Stimulated activated naive CD4-positive, alpha-beta T cell treated with Interleukin-2 at 50 U/mL for 16 hours (primary cell): ENCODE measurements around the gene CSTPP1.
"Not testable (repeated sequence)": the region's sequence is repeated elsewhere in the genome, so short reads cannot be mapped to it uniquely, and the experiment has no call there.

Experiments
- DNase-seq: peaks from one replicate; lab custom pipeline; 2025; lab: John Stamatoyannopoulos, UW

Gene CSTPP1

GRCh38 chr11:47181271-47181670, 244.7 kb downstream of the CSTPP1 start:
- no peak for DNase-seq

GRCh38 chr11:47182380-47182779, 245.8 kb downstream of the CSTPP1 start:
- DNase-seq, result no peak

GRCh38 chr11:47183031-47183856, 246.7 kb downstream of the CSTPP1 start:
- DNase-seq, result no peak

- DNase-seq, result no peak
Observed at GRCh38 chr11:47183969-47184368, 247.4 kb downstream of the CSTPP1 start.

GRCh38 chr11:47184711-47185304, 248.2 kb downstream of the CSTPP1 start:
- no peak for DNase-seq

GRCh38 chr11:47185305-47186075, 248.9 kb downstream of the CSTPP1 start:
- no peak for DNase-seq

- DNase-seq, result peak; percentile 35
Observed at GRCh38 chr11:47186076-47186699, 249.6 kb downstream of the CSTPP1 start, which contains the start of gene PACSIN3. TSS of gene PACSIN3 (minus strand) at chr11:47186434. CDS start at chr11:47182727, 3,707 bp downstream.

GRCh38 chr11:47186700-47187695, 250.4 kb downstream of the CSTPP1 start:
- DNase-seq, result peak; percentile 38

- DNase-seq, result no peak
Observed at GRCh38 chr11:47187723-47188122, 251.2 kb downstream of the CSTPP1 start.

GRCh38 chr11:47188259-47188658, 251.7 kb downstream of the CSTPP1 start:
- no peak for DNase-seq

GRCh38 chr11:47189100-47189834, 252.7 kb downstream of the CSTPP1 start:
- DNase-seq, result no peak

GRCh38 chr11:47191137-47191536, 254.6 kb downstream of the CSTPP1 start:
- not testable (repeated sequence) for DNase-seq

GRCh38 chr11:47192111-47192510, 255.6 kb downstream of the CSTPP1 start:
- no peak for DNase-seq

- not testable (repeated sequence) for DNase-seq
Observed at GRCh38 chr11:47198161-47198560, 261.6 kb downstream of the CSTPP1 start.

GRCh38 chr11:47201015-47201414, 264.5 kb downstream of the CSTPP1 start:
- no peak for DNase-seq

GRCh38 chr11:47202576-47202975, 266.0 kb downstream of the CSTPP1 start:
- no peak for DNase-seq

- no peak for DNase-seq
Observed at GRCh38 chr11:47204637-47204989, 268.1 kb downstream of the CSTPP1 start.

GRCh38 chr11:47206577-47206976, 270.0 kb downstream of the CSTPP1 start:
- not testable (repeated sequence) for DNase-seq

- no peak for DNase-seq
Observed at GRCh38 chr11:47207459-47207858, 270.9 kb downstream of the CSTPP1 start.

- DNase-seq, result not testable (repeated sequence)
Observed at GRCh38 chr11:47208008-47208552, 271.5 kb downstream of the CSTPP1 start.
